Fibroblast of the aortic adventitia (primary cell): Measurements from ENCODE around the gene VANGL2. TPM values are rescaled to one million over a fixed set of nuclear protein-coding genes. Genes with fewer than 3 reads are reported as not detected.

Source experiments
- DNase-seq: peaks from one replicate; pipeline ENCODE4 v3.0.0-alpha.2; 2010; ENCODE audit warnings: low read depth
- H3K4me3 ChIP-seq: 2 replicates; pipeline ENCODE4 v1.5.1; 2011; ENCODE audit warnings: low read depth, mild to moderate bottlenecking, control low read depth, low read length, moderate library complexity
- total RNA-seq: library from RNA; depleted of rRNA; stranded (reverse); fragments of >200 nt; gene quantifications from 2 replicates; pipeline ENCODE4 v1.2.3, GENCODE V29; 2012; ENCODE audit warnings: low replicate concordance
- TF ChIP-seq, protein P1 (sequence below): IDR thresholded peaks from 2 replicates; pipeline ENCODE4 v1.5.1; 2011; ENCODE audit warnings: mild to moderate bottlenecking, low read length, control low read depth, inconsistent platforms; ENCODE audit not compliant: insufficient read depth

VANGL2 gene
- total RNA-seq, 1 donor: not detected

DNA sequence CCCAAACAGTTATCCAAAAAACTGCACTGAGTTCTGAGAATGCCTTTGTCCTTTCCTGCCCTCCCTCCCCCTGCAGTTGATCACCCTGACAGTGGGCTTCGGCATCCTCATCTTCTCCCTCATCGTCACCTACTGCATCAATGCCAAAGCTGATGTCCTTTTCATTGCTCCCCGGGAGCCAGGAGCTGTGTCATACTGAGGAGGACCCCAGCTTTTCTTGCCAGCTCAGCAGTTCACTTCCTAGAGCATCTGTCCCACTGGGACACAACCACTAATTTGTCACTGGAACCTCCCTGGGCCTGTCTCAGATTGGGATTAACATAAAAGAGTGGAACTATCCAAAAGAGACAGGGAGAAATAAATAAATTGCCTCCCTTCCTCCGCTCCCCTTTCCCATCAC is 42.3 kb upstream of the VANGL2 start:
- no peak overlapping the region for H3K4me3 ChIP-seq
- TF ChIP-seq, protein P1, sequence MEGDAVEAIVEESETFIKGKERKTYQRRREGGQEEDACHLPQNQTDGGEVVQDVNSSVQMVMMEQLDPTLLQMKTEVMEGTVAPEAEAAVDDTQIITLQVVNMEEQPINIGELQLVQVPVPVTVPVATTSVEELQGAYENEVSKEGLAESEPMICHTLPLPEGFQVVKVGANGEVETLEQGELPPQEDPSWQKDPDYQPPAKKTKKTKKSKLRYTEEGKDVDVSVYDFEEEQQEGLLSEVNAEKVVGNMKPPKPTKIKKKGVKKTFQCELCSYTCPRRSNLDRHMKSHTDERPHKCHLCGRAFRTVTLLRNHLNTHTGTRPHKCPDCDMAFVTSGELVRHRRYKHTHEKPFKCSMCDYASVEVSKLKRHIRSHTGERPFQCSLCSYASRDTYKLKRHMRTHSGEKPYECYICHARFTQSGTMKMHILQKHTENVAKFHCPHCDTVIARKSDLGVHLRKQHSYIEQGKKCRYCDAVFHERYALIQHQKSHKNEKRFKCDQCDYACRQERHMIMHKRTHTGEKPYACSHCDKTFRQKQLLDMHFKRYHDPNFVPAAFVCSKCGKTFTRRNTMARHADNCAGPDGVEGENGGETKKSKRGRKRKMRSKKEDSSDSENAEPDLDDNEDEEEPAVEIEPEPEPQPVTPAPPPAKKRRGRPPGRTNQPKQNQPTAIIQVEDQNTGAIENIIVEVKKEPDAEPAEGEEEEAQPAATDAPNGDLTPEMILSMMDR: no peak
- DNase-seq: no peak

DNA sequence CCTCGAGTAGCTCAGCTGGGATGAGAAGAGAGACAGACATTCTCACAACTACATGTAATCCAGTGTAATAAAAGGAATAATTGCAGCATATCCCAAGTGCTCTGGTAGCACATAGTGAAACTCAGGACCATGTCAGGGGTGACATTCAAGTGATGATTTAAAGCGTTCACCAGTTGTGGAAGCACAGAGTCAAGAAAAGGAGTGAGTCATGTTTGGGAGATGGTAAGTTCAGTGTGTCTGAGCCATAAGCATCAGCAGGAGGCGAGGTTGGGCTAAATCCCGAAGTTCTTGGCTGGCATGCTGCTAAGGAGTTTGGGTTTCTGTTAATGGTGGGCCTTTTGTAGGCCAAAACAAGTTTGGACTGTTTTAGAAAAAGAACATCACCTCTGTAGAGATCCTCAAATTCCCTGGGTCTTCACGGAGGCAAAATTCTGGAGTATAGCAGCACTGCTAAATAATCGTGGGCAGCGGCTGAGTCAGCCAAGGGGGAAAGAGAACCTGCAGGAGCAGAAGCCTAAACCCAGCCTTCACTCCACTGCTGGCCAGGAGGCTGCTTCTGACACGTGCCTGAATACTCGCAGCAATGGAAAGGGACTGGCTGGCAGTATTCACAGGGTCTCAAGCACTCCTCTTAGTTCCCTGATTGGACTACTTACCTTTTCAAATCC is 40.7 kb upstream of the VANGL2 start:
- TF ChIP-seq, protein P1: no peak
- no peak overlapping the region for H3K4me3 ChIP-seq
- DNase-seq: peak; percentile 13

DNA sequence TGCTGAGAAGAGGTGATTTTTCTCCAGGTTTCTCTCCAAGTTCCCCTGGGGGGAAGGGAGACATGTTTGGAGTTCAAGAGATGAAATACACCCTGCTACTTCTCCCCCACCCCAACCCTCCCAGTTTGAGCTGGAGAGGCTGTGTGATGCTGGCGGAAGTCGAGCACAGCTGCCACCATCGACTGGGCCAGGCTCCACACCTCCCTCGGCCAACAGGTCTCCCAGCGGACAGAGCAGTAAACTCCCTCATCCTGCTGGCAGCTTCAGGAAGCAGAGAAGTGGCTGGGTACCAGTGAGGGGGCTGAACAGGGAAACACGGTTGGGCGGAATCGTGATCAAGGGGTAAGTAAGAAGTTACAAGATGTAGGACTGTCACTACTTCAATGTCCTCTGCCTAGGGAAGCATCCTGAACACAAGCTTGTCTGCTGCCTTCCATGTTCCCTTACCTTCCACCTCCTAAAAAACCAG is 40.1 kb upstream of the VANGL2 start:
- no peak overlapping the region for H3K4me3 ChIP-seq
- no peak for DNase-seq
- TF ChIP-seq, protein P1: no peak

DNA sequence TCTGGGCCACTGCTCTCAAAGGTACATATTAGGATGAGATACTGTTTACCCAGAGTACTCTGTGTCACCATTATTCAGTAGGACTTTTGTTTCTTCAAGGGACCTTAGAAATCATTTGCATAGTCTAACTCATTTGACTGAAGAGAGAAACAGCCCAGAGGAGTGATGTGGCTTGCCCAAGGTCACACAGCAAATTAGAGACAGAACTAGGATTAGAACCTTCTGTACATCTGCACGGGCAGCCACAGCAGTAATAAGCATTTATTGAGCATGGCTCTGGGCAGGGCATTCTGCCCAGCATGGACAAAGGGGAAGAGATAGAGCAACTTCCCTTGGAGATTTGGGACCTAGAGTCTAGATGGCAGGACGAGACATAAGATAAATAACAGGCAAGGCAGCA is 39.2 kb upstream of the VANGL2 start:
- no peak overlapping the region for H3K4me3 ChIP-seq
- DNase-seq: no peak
- TF ChIP-seq, protein P1: no peak

DNA sequence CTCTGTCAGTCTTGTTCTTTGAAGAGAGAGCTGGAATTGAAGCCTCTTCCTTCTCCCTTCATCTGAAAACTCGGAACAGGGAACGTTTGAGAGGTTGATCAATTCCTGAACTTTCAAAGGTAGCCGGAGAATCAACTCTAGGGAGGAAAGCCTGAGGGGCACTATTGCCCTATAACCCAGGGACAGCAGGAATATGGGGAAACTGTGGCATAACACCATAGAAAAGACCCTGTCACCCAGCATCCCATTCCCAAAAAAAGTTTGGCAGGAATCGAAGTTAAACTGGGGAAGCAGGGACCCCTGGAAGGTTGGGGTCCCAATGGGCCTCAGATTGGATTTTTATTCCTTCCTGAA is 38.6 kb upstream of the VANGL2 start:
- no peak overlapping the region for H3K4me3 ChIP-seq
- DNase-seq: no peak
- TF ChIP-seq, protein P1: no peak

DNA sequence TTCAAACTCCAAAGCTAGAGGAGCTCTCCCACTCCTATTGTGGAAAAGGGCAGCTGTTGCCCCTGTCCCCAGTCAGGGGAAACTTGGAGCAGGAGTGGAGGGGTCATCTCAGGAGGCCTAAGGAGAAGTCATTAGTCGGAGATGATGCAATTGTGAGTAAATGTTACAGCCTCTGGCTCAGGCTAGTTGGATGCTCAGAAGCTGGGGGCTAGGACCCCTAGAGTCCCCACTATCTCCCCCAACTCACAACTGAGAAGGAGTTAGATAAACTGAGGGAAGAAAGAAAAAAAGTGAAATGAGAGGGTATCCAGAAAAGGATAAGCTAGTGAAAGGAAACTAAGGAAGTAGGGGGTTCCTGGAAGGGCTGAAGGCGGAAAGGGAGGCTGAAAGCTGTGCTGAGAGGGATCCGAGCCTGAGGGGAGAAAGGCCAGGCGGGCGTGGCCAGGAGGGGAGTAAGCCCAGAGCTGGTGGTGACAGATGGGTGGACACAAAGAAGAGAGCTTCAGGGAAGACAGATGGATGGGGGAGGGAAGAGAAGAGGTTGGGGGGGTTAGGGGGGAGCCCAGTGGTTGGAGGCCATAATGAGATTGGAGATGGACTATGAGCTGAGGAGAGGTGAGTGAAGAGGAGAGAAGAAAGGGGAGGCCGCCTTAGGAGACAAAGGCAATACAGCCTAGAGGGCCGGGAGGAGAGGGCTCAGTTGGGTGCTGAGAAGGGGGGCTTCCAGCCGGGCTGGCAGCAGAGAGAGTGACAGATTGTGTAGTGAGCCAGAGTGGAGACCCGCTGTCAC is 38.0 kb upstream of the VANGL2 start:
- H3K4me3 ChIP-seq: no peak overlapping the region
- DNase-seq: peak; percentile 25
- TF ChIP-seq, protein P1: no peak
